PC-3 (cell line): ENCODE measurements around the gene L3MBTL4.

Experiments used
- EZH2 ChIP-seq: fragments of 300-600 bp; sonication (generic); IDR thresholded peaks from one replicate; pipeline ENCODE4 v1.6.1; 2017; ENCODE audit warnings: antibody characterized with exemption, mild to moderate bottlenecking, low read length; ENCODE audit not compliant: unreplicated experiment
- EZH2phosphoT487 ChIP-seq: fragments of 300-600 bp; sonication (generic); IDR thresholded peaks from 2 replicates; pipeline ENCODE4 v1.6.1; 2018; ENCODE audit warnings: mild to moderate bottlenecking, antibody characterized with exemption, low read length, borderline replicate concordance
- TF ChIP-seq, protein P1 (sequence below): fragments of 300-600 bp; sonication (generic); conservative IDR thresholded peaks from 2 replicates; pipeline ENCODE4 v1.5.1; 2017; ENCODE audit warnings: antibody characterized with exemption, low read depth, mild to moderate bottlenecking, low read length

DNA sequence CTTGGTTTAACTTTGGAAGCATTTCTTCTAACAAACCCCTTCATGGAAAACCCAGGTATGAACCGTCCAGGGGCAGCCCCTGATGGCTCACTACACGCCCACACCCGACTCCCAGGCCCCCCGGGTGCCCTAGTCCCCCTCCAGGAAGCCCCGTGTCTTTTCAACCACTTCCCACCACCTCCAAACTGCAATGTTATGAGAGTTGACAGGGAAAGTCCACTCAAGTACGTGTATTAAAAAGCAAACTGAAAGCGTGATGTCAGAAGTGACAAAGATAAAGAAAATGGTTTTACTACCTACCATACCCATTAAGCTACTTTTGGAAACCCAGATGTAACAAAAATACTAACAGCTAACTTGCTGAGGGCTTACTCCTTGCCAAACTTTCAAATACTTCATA is 51.5 kb downstream of the L3MBTL4 start:
- TF ChIP-seq, protein P1, sequence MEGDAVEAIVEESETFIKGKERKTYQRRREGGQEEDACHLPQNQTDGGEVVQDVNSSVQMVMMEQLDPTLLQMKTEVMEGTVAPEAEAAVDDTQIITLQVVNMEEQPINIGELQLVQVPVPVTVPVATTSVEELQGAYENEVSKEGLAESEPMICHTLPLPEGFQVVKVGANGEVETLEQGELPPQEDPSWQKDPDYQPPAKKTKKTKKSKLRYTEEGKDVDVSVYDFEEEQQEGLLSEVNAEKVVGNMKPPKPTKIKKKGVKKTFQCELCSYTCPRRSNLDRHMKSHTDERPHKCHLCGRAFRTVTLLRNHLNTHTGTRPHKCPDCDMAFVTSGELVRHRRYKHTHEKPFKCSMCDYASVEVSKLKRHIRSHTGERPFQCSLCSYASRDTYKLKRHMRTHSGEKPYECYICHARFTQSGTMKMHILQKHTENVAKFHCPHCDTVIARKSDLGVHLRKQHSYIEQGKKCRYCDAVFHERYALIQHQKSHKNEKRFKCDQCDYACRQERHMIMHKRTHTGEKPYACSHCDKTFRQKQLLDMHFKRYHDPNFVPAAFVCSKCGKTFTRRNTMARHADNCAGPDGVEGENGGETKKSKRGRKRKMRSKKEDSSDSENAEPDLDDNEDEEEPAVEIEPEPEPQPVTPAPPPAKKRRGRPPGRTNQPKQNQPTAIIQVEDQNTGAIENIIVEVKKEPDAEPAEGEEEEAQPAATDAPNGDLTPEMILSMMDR = no peak
- TF ChIP-seq EZH2 = no peak
- no peak for TF ChIP-seq EZH2phosphoT487
